ENCODE measurements around the gene DOK4. TPM values are rescaled to one million over a fixed set of nuclear protein-coding genes. Genes with fewer than 3 reads are reported as not detected.

DOK4 gene
- total and polyA plus RNA-seq, 2 of the 8 experiments (the other 6 are each of a cell fraction or from before 2014, with no cell fraction given), result 24.0 to 28.9 TPM

DNA sequence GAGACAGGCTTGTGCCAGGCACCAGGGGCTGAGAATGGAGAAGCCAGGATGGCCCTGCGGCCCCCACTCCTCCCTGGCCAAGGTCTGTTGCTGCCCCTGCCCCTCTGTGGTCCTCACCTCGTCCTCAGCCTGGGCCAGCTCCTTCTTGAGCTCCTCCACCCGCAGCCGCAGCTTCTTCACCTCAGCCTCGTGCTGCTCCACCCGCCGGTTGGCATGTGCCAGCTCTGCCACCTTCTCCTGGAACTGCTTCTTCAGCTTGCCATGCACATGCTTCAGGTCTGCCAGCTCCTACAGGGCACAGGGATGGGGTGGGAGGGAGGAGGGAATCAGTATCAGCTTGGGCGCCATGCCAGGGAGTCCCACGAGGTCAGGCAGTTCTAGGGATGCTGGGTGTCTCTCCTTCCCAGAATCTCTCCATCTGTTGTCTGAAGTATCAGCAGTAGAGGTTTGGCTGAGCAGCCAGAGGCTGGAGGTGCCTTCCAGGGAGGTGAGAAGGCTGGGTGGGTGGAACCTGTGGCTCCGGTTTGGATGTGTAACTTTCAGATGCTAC, 30.0 kb upstream of the DOK4 start:
- Histone ChIP-seq H3K79me2 (ENCODE audit: control insufficient read depth in 1 of 2, insufficient read depth in 2 of 2, low read length in 2 of 2) (no peaks in the 10 kb centered on the region), H4K91ac (replicated peaks; ENCODE audit: insufficient read length, low read length) (no peak overlapping the region), H3K18ac (ENCODE audit: extremely low read depth, low read length) (no peak overlapping the region), H3K23ac (ENCODE audit: insufficient read length) (no peak overlapping the region), H2BK20ac (ENCODE audit: low read length) (no peak overlapping the region), H2BK120ac (replicated peaks; ENCODE audit: low read depth, low read length) (no peak overlapping the region), H3K56ac (replicated peaks; ENCODE audit: insufficient read length, low read depth, low read length) (no peak overlapping the region), H2BK12ac (ENCODE audit: low read depth, low read length) (no peak overlapping the region), H4K8ac (ENCODE audit: extremely low read depth, insufficient read depth, low read length) (no peak overlapping the region), H4K20me1 (replicated peaks in 1 of 2; ENCODE audit: control insufficient read depth in 1 of 2, insufficient read depth in 2 of 2, low read length in 2 of 2) (peaks cover 0 to 1% of the 10 kb centered on the region in 2 experiments), H3K79me1 (ENCODE audit: low read depth, low read length) (no peaks in the 10 kb centered on the region), H3K14ac (ENCODE audit: insufficient read length) (no peak overlapping the region), H3K27me3 (replicated peaks in 1 of 4; ENCODE audit: control insufficient read depth in 3 of 4, extremely low read depth in 1 of 4, insufficient read depth in 3 of 4, low read length in 3 of 4) (no peaks in the 10 kb centered on the region; a peak in 1 of 7 replicates), H3K9ac (replicated peaks in 1 of 4; ENCODE audit: extremely low read depth in 1 of 4, low read depth in 3 of 4, low read length in 3 of 4) (no peak overlapping the region), H3K23me2 (ENCODE audit: low read depth, low read length) (no peaks in the 10 kb centered on the region), H2AK5ac (ENCODE audit: low read depth, low read length) (no peak overlapping the region), H3K4me1 (replicated peaks in 1 of 4; ENCODE audit: control insufficient read depth in 3 of 4, insufficient read depth in 4 of 4, low read length in 3 of 4) (peaks cover 0 to 3% (median 0%) of the 10 kb centered on the region in 4 experiments; a peak in 1 of 7 replicates), H3K9me3 (ENCODE audit: insufficient read depth in 2 of 2, low read depth in 1 of 2, low read length in 1 of 2) (no peaks in the 10 kb centered on the region), H2AFZ (ENCODE audit: low read length) (no peak overlapping the region), H3K4me2 (ENCODE audit: insufficient read depth in 1 of 2, low read depth in 2 of 2, low read length in 2 of 2) (no peak overlapping the region), H4K5ac (ENCODE audit: insufficient read length, low read depth, low read length) (no peak overlapping the region), H2BK15ac (ENCODE audit: low read length) (no peak overlapping the region), H2BK5ac (ENCODE audit: low read depth, low read length) (no peak overlapping the region), H3K36me3 (ENCODE audit: control insufficient read depth in 2 of 4, insufficient read depth in 4 of 4, low read length in 3 of 4) (no peaks in the 10 kb centered on the region; a peak in 1 of 8 replicates), H3K4ac (replicated peaks; ENCODE audit: insufficient read length, low read depth, low read length) (no peak overlapping the region), H3K27ac (ENCODE audit: low read depth, low read length) (no peak overlapping the region), H3K4me3 (ENCODE audit: extremely low read depth in 1 of 4, insufficient read depth in 2 of 4, low read depth in 3 of 4, low read length in 4 of 4) (no peak overlapping the region)
- ChIA-PET CTCF (ENCODE audit: partially characterized antibody) (interaction anchor here (0.7 to 13.9 kb wide), 11 partner anchors 9 to 216 kb away, joined by 3 to 210 read pairs (median 14); partner anchors contain the start of genes DOK4 and POLR2C), POLR2A (ENCODE audit: partially characterized antibody) (interaction anchor here (1.1 to 5.1 kb wide), 5 partner anchors 11 to 44 kb away, joined by 3 to 28 read pairs (median 5); no protein-coding TSS in a partner anchor)
- TF ChIP-seq BCL11A (IDR thresholded peaks at IDR 0.05; ENCODE audit: low read depth in 2 of 2, low read length in 2 of 2) (no peak), CBX8 (IDR thresholded peaks at IDR 0.05; ENCODE audit: borderline replicate concordance, low read depth, low read length) (no peak), SUZ12 (IDR thresholded peaks at IDR 0.05; ENCODE audit: low read length) (no peak)
- DNase-seq (ENCODE audit: low read depth in 1 of 2, low spot score in 2 of 2) (no peak), FAIRE-seq (no peak)
- WGBS, 2 experiments (ENCODE audit: extremely low coverage in 1 of 2, insufficient coverage in 1 of 2, insufficient read length in 1 of 2, insufficient replicate concordance in 2 of 2, low coverage in 1 of 2, low lambda C conversion rate in 2 of 2, missing lambda C conversion rate in 1 of 2), result 90% methylated on average over 10 of the region's 10 CpGs; no CpG with 5 or more reads in 1 of the 2 experiments

All from H1 (cell line).